Breast epithelium (tissue), 3 donors: ENCODE data around the gene SLC43A1.

Experiments
- POLR2A ChIP-seq: fragments of 450-650 bp; IDR thresholded peaks from one replicate; pipeline ENCODE4 v1.6.1; 2016; ENCODE audit warnings: antibody characterized with exemption, mild to moderate bottlenecking, moderate library complexity
- POLR2AphosphoS5 ChIP-seq, 3 donors: sonication (generic); formaldehyde crosslinking; IDR thresholded peaks; one replicate each; pipeline ENCODE4 v1.6.1; 2017; ENCODE audit warnings: antibody characterized with exemption in 3 of 3
- TF ChIP-seq, protein P1 (sequence below), 3 donors: fragments of 450-650 bp; IDR thresholded peaks; one replicate each; pipeline ENCODE4 v1.5.1; 2016 to 2017; ENCODE audit warnings: antibody characterized with exemption in 3 of 3, mild to moderate bottlenecking in 3 of 3, moderate library complexity in 3 of 3

DNA sequence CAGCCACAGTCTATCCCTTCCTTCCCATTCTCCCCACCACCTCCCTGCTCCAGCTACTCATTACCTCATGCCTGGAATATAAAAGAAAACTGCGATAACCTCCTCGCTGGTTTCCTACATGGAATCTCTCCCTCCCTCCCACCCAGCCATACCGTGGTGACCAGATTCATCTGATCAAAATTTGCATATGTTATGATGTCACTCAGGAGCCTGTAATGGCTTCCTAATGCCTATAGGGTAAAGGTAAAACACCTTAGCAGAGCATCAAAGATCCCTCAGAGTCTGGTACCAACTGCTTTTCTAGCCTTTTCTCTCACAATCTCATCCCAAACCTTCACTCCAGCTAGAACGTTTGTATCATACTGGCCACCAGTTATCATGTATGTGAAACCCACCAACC lies 35.6 kb downstream of the SLC43A1 start:
- TF ChIP-seq, protein P1, sequence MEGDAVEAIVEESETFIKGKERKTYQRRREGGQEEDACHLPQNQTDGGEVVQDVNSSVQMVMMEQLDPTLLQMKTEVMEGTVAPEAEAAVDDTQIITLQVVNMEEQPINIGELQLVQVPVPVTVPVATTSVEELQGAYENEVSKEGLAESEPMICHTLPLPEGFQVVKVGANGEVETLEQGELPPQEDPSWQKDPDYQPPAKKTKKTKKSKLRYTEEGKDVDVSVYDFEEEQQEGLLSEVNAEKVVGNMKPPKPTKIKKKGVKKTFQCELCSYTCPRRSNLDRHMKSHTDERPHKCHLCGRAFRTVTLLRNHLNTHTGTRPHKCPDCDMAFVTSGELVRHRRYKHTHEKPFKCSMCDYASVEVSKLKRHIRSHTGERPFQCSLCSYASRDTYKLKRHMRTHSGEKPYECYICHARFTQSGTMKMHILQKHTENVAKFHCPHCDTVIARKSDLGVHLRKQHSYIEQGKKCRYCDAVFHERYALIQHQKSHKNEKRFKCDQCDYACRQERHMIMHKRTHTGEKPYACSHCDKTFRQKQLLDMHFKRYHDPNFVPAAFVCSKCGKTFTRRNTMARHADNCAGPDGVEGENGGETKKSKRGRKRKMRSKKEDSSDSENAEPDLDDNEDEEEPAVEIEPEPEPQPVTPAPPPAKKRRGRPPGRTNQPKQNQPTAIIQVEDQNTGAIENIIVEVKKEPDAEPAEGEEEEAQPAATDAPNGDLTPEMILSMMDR (IDR thresholded peaks at IDR 0.05): no peak
- TF ChIP-seq POLR2AphosphoS5 (IDR thresholded peaks at IDR 0.05) (no peak), POLR2A (no peak)
